Uterus (tissue), 4 donors: ENCODE data around the gene ITPR1. TPM values are rescaled to one million over a fixed set of nuclear protein-coding genes. Genes with fewer than 3 reads are reported as not detected.

Experiments used
- DNase-seq, 2 donors: peaks; one replicate each; pipeline ENCODE4 v3.0.0-alpha.2; 2019 to 2020
- H3K27ac ChIP-seq, 2 donors: fragments of 200-600 bp; sonication (generic); 1 replicate in 1 of 2; 2 replicates in 1 of 2; pipeline ENCODE4 v1.5.1; 2016 to 2018
- H3K27me3 ChIP-seq, 2 donors: fragments of 200-600 bp; sonication (generic); one replicate each; pipeline ENCODE4 v1.5.1; 2018 to 2019; ENCODE audit warnings: control low read depth in 1 of 2
- H3K36me3 ChIP-seq, 2 donors: fragments of 200-600 bp; sonication (generic); one replicate each; pipeline ENCODE4 v1.5.1; 2019; ENCODE audit warnings: control low read depth in 1 of 2
- H3K4me1 ChIP-seq, 2 donors: fragments of 200-600 bp; sonication (generic); one replicate each; pipeline ENCODE4 v1.5.1; 2018 to 2019; ENCODE audit warnings: control low read depth in 1 of 2
- H3K4me3 ChIP-seq, 2 donors: fragments of 200-600 bp; sonication (generic); 1 replicate in 1 of 2; 2 replicates in 1 of 2; pipeline ENCODE4 v1.5.1; 2018 to 2019; ENCODE audit warnings: mild to moderate bottlenecking in 1 of 2
- H3K9me3 ChIP-seq, 2 donors: fragments of 200-600 bp; sonication (generic); one replicate each; pipeline ENCODE4 v1.5.1; 2019; ENCODE audit warnings: control low read depth in 1 of 2
- CTCF ChIP-seq, 4 experiments: fragments of 200-600 bp in 2 of 4; fragments of 450-650 bp in 2 of 4; sonication (generic) in 2 of 4; IDR thresholded peaks; one replicate each; pipeline ENCODE4 v1.5.1; 2016 to 2019; ENCODE audit warnings: antibody characterized with exemption in 4 of 4, mild to moderate bottlenecking in 2 of 4, moderate library complexity in 1 of 4
- POLR2A ChIP-seq, 2 donors: fragments of 450-650 bp; IDR thresholded peaks; one replicate each; pipeline ENCODE4 v1.6.1; 2016; ENCODE audit warnings: antibody characterized with exemption in 2 of 2, mild to moderate bottlenecking in 1 of 2, moderate library complexity in 1 of 2
- intact Hi-C: fragments of 100-400 bp; cut with DNase I; formaldehyde crosslinking; loops from one replicate; pipeline ENCODE4 v1.15.1; 2023; ENCODE audit warnings: low total_unique reads
- total RNA-seq, 4 donors: library from RNA; depleted of rRNA in 3 of 4; stranded (reverse); fragments of >200 nt in 3 of 4; gene quantifications; one replicate each; pipeline versions ENCODE4 v1.1.0 to v1.2.4, GENCODE V29; 2014 to 2023
- donor health status: DM: yes; HTN: yes; CAD: no.

The ITPR1 gene
- total RNA-seq, 4 donors from 2014 or later = 98.2 to 224 (median 141) TPM

GRCh38 chr3:4522947-4523346 is 29.8 kb downstream of the ITPR1 start:
- peaks cover 0 to 10% of the 10 kb centered on the region in 2 donors for H3K4me1 ChIP-seq
- H3K36me3 ChIP-seq = no peaks in the 10 kb centered on the region
- no peak for TF ChIP-seq POLR2A (IDR thresholded peaks at IDR 0.05)
- TF ChIP-seq CTCF (IDR thresholded peaks at IDR 0.05) = no peak
- no peak overlapping the region for H3K4me3 ChIP-seq
- peak overlapping the region in 1 of 2 donors; percentile 75 for H3K27ac ChIP-seq
- H3K9me3 ChIP-seq = no peaks in the 10 kb centered on the region
- no peaks in the 10 kb centered on the region for H3K27me3 ChIP-seq
- intact Hi-C loops = no loop called here
- DNase-seq = no peak

GRCh38 chr3:4523710-4524698 is 30.9 kb downstream of the ITPR1 start:
- DNase-seq = no peak
- H3K36me3 ChIP-seq = no peaks in the 10 kb centered on the region
- TF ChIP-seq POLR2A (IDR thresholded peaks at IDR 0.05) (no peak), CTCF (IDR thresholded peaks at IDR 0.05) (no peak)
- intact Hi-C loops = no loop called here
- no peaks in the 10 kb centered on the region for H3K27me3 ChIP-seq
- peaks cover 0 to 10% of the 10 kb centered on the region in 2 donors for H3K4me1 ChIP-seq
- no peak overlapping the region for H3K4me3 ChIP-seq
- H3K27ac ChIP-seq = peak overlapping the region; percentile 27 to 75
- no peaks in the 10 kb centered on the region for H3K9me3 ChIP-seq

- no peak for TF ChIP-seq POLR2A (IDR thresholded peaks at IDR 0.05)
- no peak for TF ChIP-seq CTCF (IDR thresholded peaks at IDR 0.05)
- no peak for DNase-seq
- Histone ChIP-seq H3K4me3 (no peak overlapping the region), H3K4me1 (peaks cover 0 to 10% of the 10 kb centered on the region in 2 donors), H3K9me3 (no peaks in the 10 kb centered on the region), H3K27me3 (no peaks in the 10 kb centered on the region), H3K36me3 (no peaks in the 10 kb centered on the region), H3K27ac (no peak overlapping the region)
- intact Hi-C loops = no loop called here
Measured at GRCh38 chr3:4525560-4526223, 32.5 kb downstream of the ITPR1 start.

- Histone ChIP-seq H3K4me3 (no peak overlapping the region), H3K4me1 (peaks cover 0 to 10% of the 10 kb centered on the region in 2 donors), H3K9me3 (no peaks in the 10 kb centered on the region), H3K36me3 (no peaks in the 10 kb centered on the region), H3K27ac (peak overlapping the region; percentile 2 to 26), H3K27me3 (no peaks in the 10 kb centered on the region)
- DNase-seq = no peak
- TF ChIP-seq CTCF (IDR thresholded peaks at IDR 0.05) (no peak), POLR2A (IDR thresholded peaks at IDR 0.05) (no peak)
- intact Hi-C loops = no loop called here
Measured at GRCh38 chr3:4528320-4528719, 35.2 kb downstream of the ITPR1 start.
